Stimulated activated naive B cell treated with anti-CD40 and anti-IgM and Interleukin-4, amounts not matched to agents 10 μg/mL and 1 μg/mL and 100 μg/mL, for 72 hours (primary cell): ENCODE measurements around the gene MS4A6E.
"Not testable (repeated sequence)": the region's sequence is repeated elsewhere in the genome, so short reads cannot be mapped to it uniquely, and the experiment has no call there.

Source experiments
- ATAC-seq, 2 donors: fragments of 150-1000 bp; cut with Tn5 transposase; replicated peaks; 2 replicates each; pipeline ENCODE4 v1.10.0; 2021; ENCODE audit warnings: moderate library complexity in 1 of 2
- DNase-seq: peaks from one replicate; pipeline ENCODE4 v3.0.0; 2021
- H3K27ac Mint-ChIP-seq: one replicate; pipeline ENCODE4 v1.8.0; 2022; ENCODE audit warnings: mild to moderate bottlenecking, mixed read lengths
- H3K27me3 Mint-ChIP-seq, 2 donors: one replicate each; pipeline ENCODE4 v1.8.0; 2022; ENCODE audit warnings: mixed read lengths in 2 of 2
- H3K36me3 Mint-ChIP-seq, 2 donors: one replicate each; pipeline ENCODE4 v1.8.0; 2022; ENCODE audit warnings: mixed read lengths in 2 of 2, mild to moderate bottlenecking in 1 of 2
- H3K4me1 Mint-ChIP-seq, 2 donors: one replicate each; pipeline ENCODE4 v1.8.0; 2022; ENCODE audit warnings: mixed read lengths in 2 of 2, mild to moderate bottlenecking in 1 of 2
- H3K4me3 Mint-ChIP-seq, 2 donors: one replicate each; pipeline ENCODE4 v1.8.0; 2022; ENCODE audit warnings: mild to moderate bottlenecking in 2 of 2, mixed read lengths in 2 of 2, moderate library complexity in 1 of 2
- H3K9me3 Mint-ChIP-seq, 2 donors: one replicate each; pipeline ENCODE4 v1.8.0; 2022; ENCODE audit warnings: mixed read lengths in 2 of 2, mild to moderate bottlenecking in 1 of 2

Gene MS4A6E, protein sequence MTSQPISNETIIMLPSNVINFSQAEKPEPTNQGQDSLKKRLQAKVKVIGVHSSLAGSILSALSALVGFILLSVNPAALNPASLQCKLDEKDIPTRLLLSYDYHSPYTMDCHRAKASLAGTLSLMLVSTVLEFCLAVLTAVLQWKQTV

DNA sequence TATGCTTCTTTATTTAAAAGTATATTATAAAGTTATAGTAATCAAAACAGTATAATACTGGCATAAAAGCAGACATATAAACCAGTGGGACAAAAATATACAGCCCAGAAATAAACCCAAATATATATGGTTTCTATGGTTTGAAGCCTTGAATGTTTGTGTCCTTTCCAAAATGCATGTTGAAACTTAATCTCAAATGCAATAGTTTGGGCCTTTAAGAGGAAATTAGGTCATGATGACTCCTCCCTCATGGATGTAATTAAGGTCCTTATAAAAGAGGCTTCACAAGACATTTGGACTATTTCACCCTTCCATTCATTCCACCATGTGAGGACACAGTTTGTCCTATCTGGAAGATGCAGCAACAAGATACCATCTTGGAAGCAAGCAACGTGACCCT, at the start of gene MS4A6E:
Gene MS4A6E (plus strand): TSS at position 301 of the 400 bp plus-strand sequence. CDS start 7,641 bp downstream, outside the sequence.
- Mint-ChIP-seq H3K27ac (no peak within 1 kb of the TSS), H3K36me3 (peaks cover 1 to 11% of the 10 kb centered on the region in 2 donors), H3K4me3 (no peak within 1 kb of the TSS), H3K9me3 (peaks cover 13 to 17% of the 10 kb centered on the region in 2 donors), H3K4me1 (peaks cover 0 to 4% of the 10 kb centered on the region in 2 donors), H3K27me3 (no peaks in the 10 kb centered on the region)
- no peak for DNase-seq
- ATAC-seq, result no peak

DNA sequence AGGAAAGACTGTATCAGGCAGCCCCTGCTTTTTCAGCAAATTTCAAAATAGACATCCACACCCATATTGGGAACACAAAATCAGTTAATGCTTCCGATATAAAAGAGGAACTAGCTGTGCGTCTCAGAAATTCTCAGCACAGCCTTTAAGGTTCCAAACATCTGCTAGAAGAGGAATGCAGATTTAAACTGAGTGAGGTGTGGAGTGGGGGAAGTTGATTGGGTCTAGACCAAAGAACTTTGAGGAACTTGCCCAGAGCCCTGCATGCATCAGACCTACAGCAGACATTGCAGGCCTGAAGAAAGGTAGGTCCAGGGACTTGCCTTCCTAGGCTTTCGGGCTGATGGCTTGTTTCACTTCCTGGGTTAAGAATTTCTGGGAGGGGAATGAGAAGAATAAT, 46.6 kb upstream of the MS4A6E start, which contains the start of gene MS4A4A:
Gene MS4A4A (plus strand): TSS at position 255 of the 400 bp plus-strand sequence. CDS start 10 bp downstream, at position 265.
- no peaks in the 10 kb centered on the region for H3K36me3 Mint-ChIP-seq
- DNase-seq (peak; percentile 19), ATAC-seq (peak; percentile 100)
- H3K4me3 Mint-ChIP-seq, result peak within 1 kb of the TSS; percentile 22 to 56
- H3K27ac Mint-ChIP-seq, result peak within 1 kb of the TSS; percentile 37
- H3K4me1 Mint-ChIP-seq, result peaks cover 16 to 17% of the 10 kb centered on the region in 2 donors
- no peaks in the 10 kb centered on the region for H3K27me3 Mint-ChIP-seq
- H3K9me3 Mint-ChIP-seq, result peaks cover 0 to 2% of the 10 kb centered on the region in 2 donors

DNA sequence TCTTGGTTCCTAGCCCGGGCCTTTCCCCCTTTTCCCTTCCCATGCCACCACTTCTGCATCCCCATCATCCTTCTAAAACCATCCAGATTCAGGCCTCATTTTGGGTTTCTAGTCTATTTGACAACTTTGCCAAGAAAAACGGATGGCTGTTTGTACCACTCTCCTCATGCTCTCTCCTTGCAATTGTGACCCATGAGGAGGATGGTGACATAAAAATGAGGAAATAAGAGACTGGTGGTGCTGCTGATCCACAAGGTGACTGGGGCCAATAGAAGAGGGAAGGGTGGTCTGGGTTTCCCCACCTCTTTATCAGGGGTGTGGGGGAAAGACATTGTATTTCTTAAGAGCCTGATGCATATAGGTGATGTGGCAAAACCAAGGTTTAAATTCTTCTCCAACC, 45.6 kb upstream of the MS4A6E start:
- ATAC-seq (no peak), DNase-seq (no peak)
- Mint-ChIP-seq H3K4me1 (peaks cover 16 to 17% of the 10 kb centered on the region in 2 donors), H3K4me3 (no peak overlapping the region), H3K27me3 (no peaks in the 10 kb centered on the region), H3K27ac (no peak overlapping the region), H3K36me3 (no peaks in the 10 kb centered on the region), H3K9me3 (peaks cover 0 to 2% of the 10 kb centered on the region in 2 donors)

DNA sequence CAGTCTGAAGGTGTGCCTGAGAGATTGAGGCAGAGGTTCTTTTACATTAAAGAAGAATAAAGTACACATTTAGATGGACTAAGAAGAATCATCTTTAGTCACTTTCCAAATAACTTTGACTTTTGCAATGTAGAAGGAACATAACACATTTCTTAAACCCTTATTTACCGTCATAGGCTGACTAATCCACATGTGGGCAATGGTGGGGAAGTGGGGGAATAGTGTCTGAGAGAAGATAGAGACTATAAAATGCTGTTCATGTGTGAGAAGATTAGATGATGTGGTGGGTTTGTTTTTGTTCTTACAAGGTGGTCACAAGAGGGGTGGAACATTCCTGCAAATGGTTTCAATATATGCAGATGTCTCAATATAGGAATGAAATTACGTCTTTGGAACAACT, 44.8 kb upstream of the MS4A6E start:
- Mint-ChIP-seq H3K4me3 (no peak overlapping the region), H3K4me1 (peaks cover 16 to 17% of the 10 kb centered on the region in 2 donors), H3K9me3 (no peaks in the 10 kb centered on the region), H3K27ac (no peak overlapping the region), H3K27me3 (no peaks in the 10 kb centered on the region), H3K36me3 (no peaks in the 10 kb centered on the region)
- no peak for DNase-seq
- no peak for ATAC-seq

DNA sequence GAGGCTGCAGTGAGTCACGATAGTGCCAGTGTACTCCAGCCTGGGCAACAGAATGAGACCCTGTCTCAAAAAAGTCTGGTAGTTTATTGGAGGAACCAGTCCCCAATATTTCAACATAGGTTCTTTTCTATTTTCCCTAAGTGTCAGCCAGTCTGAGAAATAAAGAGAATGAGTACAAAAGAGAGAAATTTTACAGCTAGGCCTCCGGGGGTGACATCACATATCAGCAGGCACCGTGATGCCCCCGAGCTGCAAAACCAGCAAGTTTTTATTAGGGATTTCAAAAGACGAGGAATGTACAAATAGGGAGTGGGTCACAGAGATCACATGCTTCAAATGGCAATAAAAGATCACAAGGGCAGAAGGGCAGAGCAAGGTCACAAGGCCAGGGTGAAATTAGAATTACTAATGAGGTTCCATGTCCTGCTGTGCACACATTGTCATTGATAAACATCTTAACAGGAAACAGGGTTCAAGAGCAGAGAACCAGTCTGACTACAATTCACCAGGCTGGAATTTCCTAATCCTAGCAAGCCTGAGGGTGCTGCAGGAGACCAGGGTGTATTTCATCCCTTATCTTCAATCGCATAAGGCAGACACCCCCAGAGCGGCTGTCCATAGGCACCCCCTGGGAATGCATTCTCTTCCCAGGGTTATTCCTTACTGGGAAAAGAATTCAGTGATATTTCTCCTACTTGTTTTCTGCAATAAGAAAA, 41.5 kb upstream of the MS4A6E start:
- Mint-ChIP-seq H3K4me1 (peaks cover 13% of the 10 kb centered on the region in 2 donors), H3K27ac (peak overlapping the region; percentile 2)
- H3K27me3 Mint-ChIP-seq, DNase-seq, H3K4me3 Mint-ChIP-seq, ATAC-seq, H3K36me3 Mint-ChIP-seq, H3K9me3 Mint-ChIP-seq: not testable (repeated sequence)

DNA sequence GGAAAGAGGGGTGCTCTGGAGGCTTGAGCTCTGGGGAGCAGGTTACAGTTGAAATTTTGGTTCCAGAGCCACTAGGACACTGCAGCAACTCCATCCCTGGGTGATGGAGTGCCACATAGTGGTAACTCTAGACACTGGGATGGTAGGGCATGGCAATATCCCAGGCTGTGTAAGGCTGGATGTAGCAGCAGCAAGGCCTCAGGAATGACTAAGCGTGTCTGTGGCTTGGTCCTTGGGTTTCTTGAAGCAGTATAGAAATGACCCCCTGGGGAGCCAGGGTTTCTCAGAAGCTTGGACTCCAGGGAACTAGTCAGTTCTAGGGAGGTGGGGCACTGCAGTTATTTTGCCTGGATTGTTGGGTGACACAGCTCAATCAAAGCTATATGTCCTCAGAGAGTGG, 38.5 kb upstream of the MS4A6E start:
- no peaks in the 10 kb centered on the region for H3K27me3 Mint-ChIP-seq
- peak overlapping the region; percentile 11 for H3K27ac Mint-ChIP-seq
- no peak for ATAC-seq
- H3K4me1 Mint-ChIP-seq, result peaks cover 0 to 5% of the 10 kb centered on the region in 2 donors
- H3K36me3 Mint-ChIP-seq, result peaks cover 0 to 7% of the 10 kb centered on the region in 2 donors
- DNase-seq, result no peak
- no peak overlapping the region for H3K4me3 Mint-ChIP-seq
- peaks cover 5 to 9% of the 10 kb centered on the region in 2 donors for H3K9me3 Mint-ChIP-seq

DNA sequence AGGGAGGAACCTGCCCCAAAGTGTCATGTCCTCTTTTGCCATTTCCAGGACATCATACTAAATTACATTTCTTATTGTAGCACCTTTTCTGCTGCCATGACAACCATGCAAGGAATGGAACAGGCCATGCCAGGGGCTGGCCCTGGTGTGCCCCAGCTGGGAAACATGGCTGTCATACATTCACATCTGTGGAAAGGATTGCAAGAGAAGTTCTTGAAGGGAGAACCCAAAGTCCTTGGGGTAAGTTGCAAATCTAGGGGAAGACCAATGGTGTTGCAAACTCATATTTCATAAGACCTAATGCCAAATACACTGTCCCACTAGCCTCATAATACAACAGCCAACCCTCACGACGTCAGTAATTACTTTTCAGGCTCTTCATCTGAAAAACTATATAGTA, 34.9 kb upstream of the MS4A6E start:
- DNase-seq (no peak), ATAC-seq (no peak)
- Mint-ChIP-seq H3K27me3 (peaks cover 0 to 5% of the 10 kb centered on the region in 2 donors), H3K4me3 (no peak overlapping the region), H3K36me3 (peaks cover 0 to 7% of the 10 kb centered on the region in 2 donors), H3K4me1 (peaks cover 0 to 5% of the 10 kb centered on the region in 2 donors), H3K9me3 (peaks cover 5 to 9% of the 10 kb centered on the region in 2 donors), H3K27ac (no peak overlapping the region)

DNA sequence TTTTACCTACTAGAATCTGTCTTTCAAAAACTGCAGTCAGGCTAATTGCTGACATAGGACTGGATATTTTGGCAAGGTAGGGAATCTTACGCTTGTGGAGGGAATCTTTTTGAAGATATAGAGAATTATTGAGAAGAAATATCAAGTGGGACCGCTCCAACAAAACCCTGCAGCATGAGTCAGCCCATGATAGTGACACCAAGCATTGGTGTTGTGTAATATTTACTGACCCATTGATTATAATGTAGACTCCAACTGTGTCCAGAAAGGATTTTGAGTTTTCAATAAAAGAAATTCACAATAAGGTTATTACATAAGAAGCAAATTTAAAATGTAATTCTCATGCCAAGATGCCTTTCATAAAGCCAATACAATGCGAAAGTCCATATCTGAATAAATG, 25.9 kb upstream of the MS4A6E start:
- H3K36me3 Mint-ChIP-seq, result no peaks in the 10 kb centered on the region
- H3K4me3 Mint-ChIP-seq, result no peak overlapping the region
- no peak for DNase-seq
- H3K27ac Mint-ChIP-seq, result no peak overlapping the region
- no peaks in the 10 kb centered on the region for H3K9me3 Mint-ChIP-seq
- H3K27me3 Mint-ChIP-seq, result peaks cover 0 to 5% of the 10 kb centered on the region in 2 donors
- H3K4me1 Mint-ChIP-seq, result peaks cover 3% of the 10 kb centered on the region in 2 donors
- no peak for ATAC-seq

DNA sequence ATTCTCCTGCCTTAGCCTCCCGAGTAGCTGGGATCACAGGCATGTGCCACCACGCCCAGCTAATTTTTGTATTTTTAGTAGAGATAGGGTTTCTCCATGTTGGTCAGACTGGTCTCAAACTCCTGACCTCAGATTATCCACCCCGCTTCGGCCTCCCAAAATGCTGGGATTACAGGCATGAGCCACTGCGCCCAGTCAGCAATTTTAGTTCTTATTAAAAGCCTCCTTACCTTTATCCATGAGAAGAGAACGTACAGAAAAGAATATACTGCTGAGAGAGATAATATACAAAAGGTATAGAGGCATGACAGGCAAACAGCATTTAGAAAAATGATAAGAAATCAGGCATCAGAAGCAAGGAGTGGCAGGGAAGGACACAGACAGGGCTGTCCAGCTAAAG, 25.2 kb upstream of the MS4A6E start:
- H3K27me3 Mint-ChIP-seq, H3K27ac Mint-ChIP-seq: not testable (repeated sequence)

DNA sequence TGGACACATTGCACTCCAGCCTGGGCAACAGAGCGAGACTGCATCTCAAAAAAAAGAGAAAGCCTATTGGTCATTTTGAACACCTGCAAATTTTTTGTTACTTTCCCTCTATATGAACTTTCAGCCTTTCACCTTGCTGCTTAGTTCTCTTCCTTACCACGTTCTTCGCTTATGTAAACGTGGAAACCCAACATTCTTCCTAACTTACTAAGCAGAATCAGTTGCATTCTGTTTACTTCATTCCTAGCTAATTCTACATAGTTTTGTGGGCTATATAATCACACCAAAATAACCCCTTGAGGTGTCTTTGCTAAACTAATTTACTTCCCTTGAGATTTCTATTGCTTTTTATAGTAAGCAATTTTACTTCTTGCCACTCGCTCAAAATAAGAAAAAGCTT, 23.4 kb upstream of the MS4A6E start:
- Mint-ChIP-seq H3K36me3 (peaks cover 0 to 3% of the 10 kb centered on the region in 2 donors), H3K27ac (no peak overlapping the region), H3K27me3 (no peaks in the 10 kb centered on the region), H3K9me3 (no peaks in the 10 kb centered on the region), H3K4me3 (no peak overlapping the region), H3K4me1 (peaks cover 17 to 28% of the 10 kb centered on the region in 2 donors)
- no peak for ATAC-seq
- DNase-seq, result no peak

More for the DNA sequence above, 25.2 kb upstream of the MS4A6E start:
- not testable (repeated sequence) for ATAC-seq, H3K36me3 Mint-ChIP-seq, H3K9me3 Mint-ChIP-seq, H3K4me3 Mint-ChIP-seq, DNase-seq
- peaks cover 8 to 10% of the 10 kb centered on the region in 2 donors for H3K4me1 Mint-ChIP-seq

DNA sequence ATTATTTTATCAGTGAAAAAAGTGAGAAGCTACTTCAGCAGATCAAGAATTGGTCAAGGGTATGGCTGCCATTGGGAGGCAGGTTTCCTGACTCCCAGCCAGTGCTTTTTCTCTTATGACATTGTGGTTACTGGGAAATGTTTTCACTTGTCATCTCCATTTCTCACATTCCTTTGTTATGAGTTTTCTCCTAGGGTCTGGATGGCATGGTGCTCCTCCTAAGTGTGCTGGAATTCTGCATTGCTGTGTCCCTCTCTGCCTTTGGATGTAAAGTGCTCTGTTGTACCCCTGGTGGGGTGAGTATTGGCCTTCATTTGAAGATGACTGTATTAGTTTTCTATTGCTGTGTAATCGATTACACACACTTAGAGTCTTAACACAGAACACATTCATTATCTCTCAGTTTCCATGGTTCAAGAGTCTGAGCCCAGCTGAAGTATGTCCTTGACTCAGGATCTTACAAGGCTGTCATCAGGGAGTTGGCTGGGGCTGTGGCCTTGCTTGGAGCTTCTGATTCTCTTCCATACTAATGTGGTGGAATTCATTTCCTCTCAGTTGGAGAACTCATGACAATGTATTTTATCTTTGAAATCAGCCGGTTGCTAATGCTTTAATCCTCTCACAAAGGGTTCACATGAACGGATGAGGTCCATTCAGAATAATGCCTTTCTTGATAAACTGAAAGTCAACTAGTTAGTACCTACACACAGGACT, 21.0 kb upstream of the MS4A6E start:
- Mint-ChIP-seq H3K4me1 (peaks cover 27 to 47% of the 10 kb centered on the region in 2 donors), H3K4me3 (no peak overlapping the region), H3K27me3 (no peaks in the 10 kb centered on the region), H3K36me3 (peaks cover 0 to 6% of the 10 kb centered on the region in 2 donors), H3K9me3 (no peaks in the 10 kb centered on the region), H3K27ac (peak overlapping the region; percentile 76)
- DNase-seq (no peak), ATAC-seq (no peak)

DNA sequence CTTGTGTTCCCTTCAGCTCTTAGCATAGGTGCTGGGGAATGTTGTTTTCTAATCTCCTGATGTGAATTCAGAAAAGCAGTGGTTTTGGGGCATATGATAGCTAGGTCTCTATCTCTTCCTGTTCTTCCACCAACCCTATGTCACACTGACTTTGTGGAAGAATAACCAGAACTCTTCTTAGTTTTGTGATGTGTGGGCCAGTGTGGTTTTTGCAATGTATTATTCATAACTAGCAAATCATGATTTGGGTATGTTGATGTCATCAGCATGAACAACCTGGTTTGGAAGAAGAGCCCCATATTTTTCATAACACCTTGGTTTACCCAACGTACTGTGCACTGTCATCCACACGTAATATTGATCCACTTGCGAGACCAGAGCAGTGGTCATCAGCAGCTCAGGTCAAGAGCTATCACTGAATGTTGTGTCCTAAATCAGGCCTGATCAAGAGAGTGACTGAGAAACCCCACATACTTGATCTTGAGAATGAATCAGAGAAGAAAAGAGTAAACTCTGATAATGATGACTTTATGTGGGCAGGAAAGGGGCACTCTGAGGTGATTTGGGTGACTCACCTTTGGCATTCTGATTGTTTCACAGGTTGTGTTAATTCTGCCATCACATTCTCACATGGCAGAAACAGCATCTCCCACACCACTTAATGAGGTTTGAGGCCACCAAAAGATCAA, 19.4 kb upstream of the MS4A6E start:
- H3K36me3 Mint-ChIP-seq, result peaks cover 0 to 6% of the 10 kb centered on the region in 2 donors
- H3K4me3 Mint-ChIP-seq, result peak overlapping the region in 1 of 2 donors; percentile 10
- H3K9me3 Mint-ChIP-seq, result no peaks in the 10 kb centered on the region
- H3K27ac Mint-ChIP-seq, result peak overlapping the region; percentile 91
- H3K27me3 Mint-ChIP-seq, result no peaks in the 10 kb centered on the region
- ATAC-seq (peak; percentile 62 to 64), DNase-seq (peak; percentile 10)
- peaks cover 29 to 47% of the 10 kb centered on the region in 2 donors for H3K4me1 Mint-ChIP-seq

DNA sequence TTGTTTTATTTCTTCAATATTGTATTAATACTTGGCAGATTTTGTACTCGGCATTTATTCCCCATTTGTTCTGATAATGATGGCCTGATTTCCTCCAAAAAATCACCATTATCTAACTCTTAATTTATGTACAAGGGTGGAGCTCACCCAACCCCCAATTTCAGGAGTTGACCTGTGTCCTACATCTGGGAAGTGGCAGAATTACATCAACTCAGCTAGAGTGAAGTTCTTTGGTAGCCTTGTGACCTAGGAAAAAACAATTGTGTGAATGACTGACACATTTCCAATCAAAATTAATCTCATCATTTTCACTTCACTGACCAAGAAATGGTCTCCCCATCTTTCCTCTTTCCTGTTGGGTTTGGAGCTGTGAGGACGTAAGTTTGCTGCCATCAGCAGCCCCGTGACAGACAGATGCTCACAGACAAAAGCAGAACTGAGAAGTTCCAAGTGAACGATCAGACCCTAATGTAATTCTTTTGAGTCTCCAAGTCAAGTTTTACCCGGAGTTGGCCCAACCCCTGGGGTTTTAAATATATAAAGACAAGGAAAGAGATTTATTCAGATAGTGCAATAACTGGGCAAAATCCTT, 16.6 kb upstream of the MS4A6E start:
- Mint-ChIP-seq H3K4me3 (peak overlapping the region; percentile 7 to 34), H3K36me3 (peaks cover 0 to 6% of the 10 kb centered on the region in 2 donors), H3K27ac (peak overlapping the region; percentile 85), H3K27me3 (no peaks in the 10 kb centered on the region), H3K9me3 (no peaks in the 10 kb centered on the region), H3K4me1 (peaks cover 31 to 54% of the 10 kb centered on the region in 2 donors)
- ATAC-seq (peak; percentile 78), DNase-seq (peak; percentile 52)
